Peyer's patch (tissue), 4 donors: ENCODE results near the gene CCNB2.

ENCODE experiments used
- CTCF ChIP-seq, 6 experiments: fragments of 450-650 bp in 4 of 6; fragments of 200-600 bp in 2 of 6; sonication (generic) in 1 of 6; IDR thresholded peaks; one replicate each; pipeline ENCODE4 v1.5.1; 2017 to 2019; ENCODE audit warnings: antibody characterized with exemption in 6 of 6, mild to moderate bottlenecking in 3 of 6, moderate library complexity in 1 of 6
- POLR2A ChIP-seq, 2 donors: fragments of 450-650 bp; IDR thresholded peaks; one replicate each; pipeline ENCODE4 v1.5.1; 2017; ENCODE audit warnings: antibody characterized with exemption in 2 of 2, mild to moderate bottlenecking in 2 of 2, moderate library complexity in 2 of 2

DNA sequence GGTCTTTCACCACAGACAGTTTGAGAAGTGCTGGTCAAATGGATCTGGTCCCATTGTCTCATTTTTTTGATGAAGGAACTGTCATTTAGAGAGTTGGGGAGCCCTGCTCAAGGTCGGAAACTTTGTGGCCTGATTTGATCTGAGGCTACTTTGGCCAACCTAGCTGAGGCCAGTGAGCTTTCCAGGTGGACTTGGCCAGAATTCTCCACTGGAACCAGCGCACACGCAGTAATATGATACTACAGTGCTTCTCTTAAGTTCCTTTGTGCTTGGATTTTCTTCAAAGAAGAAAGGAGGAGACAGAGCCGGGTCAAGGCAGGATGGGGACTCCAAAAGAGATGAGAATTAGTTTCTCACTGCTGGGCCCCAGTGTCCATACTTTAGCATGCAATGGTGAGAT, 50.5 kb downstream of the CCNB2 start:
- TF ChIP-seq CTCF (IDR thresholded peaks at IDR 0.05) (no peak), POLR2A (IDR thresholded peaks at IDR 0.05) (no peak)
